Measurements from ENCODE around the gene TTF1.

TTF1 gene

GRCh38 chr9:132406554-132407122, at the start of gene TTF1:
Gene TTF1, minus strand, starts transcription at chr9:132406840. Its CDS starts 4,019 bp downstream, at chr9:132402821.
- peak; percentile 86 to 88 for DNase-seq (ENCODE audit: low read depth in 2 of 2)

GRCh38 chr9:132456241-132456640, 49.6 kb upstream of the TTF1 start:
- DNase-seq (ENCODE audit: low read depth in 2 of 2), result no peak

- peak; percentile 11 to 26 for DNase-seq (ENCODE audit: low read depth in 2 of 2)
These were observed 44.6 kb upstream of the TTF1 start for GRCh38 chr9:132451276-132451675.

GRCh38 chr9:132447902-132448301, 41.3 kb upstream of the TTF1 start:
- no peak for DNase-seq (ENCODE audit: low read depth in 2 of 2)

GRCh38 chr9:132447346-132447745, 40.7 kb upstream of the TTF1 start:
- DNase-seq (ENCODE audit: low read depth in 2 of 2), result no peak

GRCh38 chr9:132446887-132447286, 40.2 kb upstream of the TTF1 start:
- no peak for DNase-seq (ENCODE audit: low read depth in 2 of 2)

GRCh38 chr9:132443951-132444607, 37.4 kb upstream of the TTF1 start:
- DNase-seq (ENCODE audit: low read depth in 2 of 2), result no peak

- no peak for DNase-seq (ENCODE audit: low read depth in 2 of 2)
These were observed 34.8 kb upstream of the TTF1 start for GRCh38 chr9:132441404-132441803.

- no peak for DNase-seq (ENCODE audit: low read depth in 2 of 2)
These were observed 34.1 kb upstream of the TTF1 start for GRCh38 chr9:132440735-132441134.

- no peak for DNase-seq (ENCODE audit: low read depth in 2 of 2)
These were observed 32.5 kb upstream of the TTF1 start for GRCh38 chr9:132439153-132439552.

- no peak for DNase-seq (ENCODE audit: low read depth in 2 of 2)
These were observed 28.2 kb upstream of the TTF1 start for GRCh38 chr9:132434881-132435280.

GRCh38 chr9:132430998-132431397, 24.4 kb upstream of the TTF1 start:
- no peak for DNase-seq (ENCODE audit: low read depth in 2 of 2)

GRCh38 chr9:132426639-132427414, 20.2 kb upstream of the TTF1 start:
- no peak for DNase-seq (ENCODE audit: low read depth in 2 of 2)

- DNase-seq (ENCODE audit: low read depth in 2 of 2), result no peak
These were observed 19.0 kb upstream of the TTF1 start for GRCh38 chr9:132425675-132426062.

GRCh38 chr9:132424857-132425674, 18.4 kb upstream of the TTF1 start:
- DNase-seq (ENCODE audit: low read depth in 2 of 2), result no peak

GRCh38 chr9:132423503-132423902, 16.9 kb upstream of the TTF1 start:
- DNase-seq (ENCODE audit: low read depth in 2 of 2), result no peak

- no peak for DNase-seq (ENCODE audit: low read depth in 2 of 2)
These were observed 15.9 kb upstream of the TTF1 start for GRCh38 chr9:132422574-132422973.

GRCh38 chr9:132418726-132419363, 12.2 kb upstream of the TTF1 start:
- DNase-seq (ENCODE audit: low read depth in 2 of 2), result no peak

GRCh38 chr9:132415181-132415580, 8.5 kb upstream of the TTF1 start:
- no peak for DNase-seq (ENCODE audit: low read depth in 2 of 2)

GRCh38 chr9:132414731-132415130, 8.1 kb upstream of the TTF1 start:
- DNase-seq (ENCODE audit: low read depth in 2 of 2), result no peak

- no peak for DNase-seq (ENCODE audit: low read depth in 2 of 2)
These were observed 7.3 kb upstream of the TTF1 start for GRCh38 chr9:132413926-132414325.

GRCh38 chr9:132412089-132412488, 5.4 kb upstream of the TTF1 start:
- no peak for DNase-seq (ENCODE audit: low read depth in 2 of 2)
